BJ (cell line): ENCODE results near the gene TBC1D1. TPM values are rescaled to one million over a fixed set of nuclear protein-coding genes. Genes with fewer than 3 reads are reported as not detected.
A peak's percentile ranks its signal among the peaks of the same experiment; 100 is the strongest.

ENCODE experiments used
- CTCF ChIA-PET: fragments of 350-600 bp; formaldehyde crosslinking; extraction: SDS; loops from one replicate; lab custom pipeline; 2021; ENCODE audit warnings: antibody characterized with exemption, inconsistent platforms; lab: Yijun Ruan, JAX
- POLR2A ChIA-PET: fragments of 300-600 bp; sonication (Branson Sonifier 250); formaldehyde crosslinking; extraction: SDS; loops from one replicate; lab custom pipeline; 2021; ENCODE audit warnings: antibody characterized with exemption; lab: Charles Lee
- DNase-seq: peaks from one replicate; pipeline ENCODE4 v3.0.0-alpha.2; 2011; ENCODE audit warnings: low read depth
- H3K27me3 ChIP-seq: 2 replicates; pipeline ENCODE4 v1.6.0; 2011; ENCODE audit warnings: low read length; ENCODE audit not compliant: control insufficient read depth, insufficient read depth
- H3K36me3 ChIP-seq: 2 replicates; pipeline ENCODE4 v1.5.1; 2011; ENCODE audit warnings: low read length; ENCODE audit not compliant: control insufficient read depth, insufficient read depth
- H3K4me3 ChIP-seq: 2 replicates; pipeline ENCODE4 v1.5.1; 2011; ENCODE audit warnings: low read depth, mild to moderate bottlenecking, control low read depth, low read length
- polyA plus RNA-seq: library from polyadenylated mRNA; depleted of rRNA; stranded (reverse); fragments of >200 nt; gene quantifications from 2 replicates; pipeline ENCODE4 v1.2.3, GENCODE V29; 2011
- TF ChIP-seq, protein P1 (sequence below): IDR thresholded peaks from 2 replicates; pipeline ENCODE4 v1.5.1; 2011; ENCODE audit warnings: low read depth, mild to moderate bottlenecking, control low read depth, inconsistent platforms, low read length, moderate library complexity; ENCODE audit not compliant: insufficient read depth

TBC1D1 gene
- polyA plus RNA-seq, 1 experiment = 46.1 TPM

DNA sequence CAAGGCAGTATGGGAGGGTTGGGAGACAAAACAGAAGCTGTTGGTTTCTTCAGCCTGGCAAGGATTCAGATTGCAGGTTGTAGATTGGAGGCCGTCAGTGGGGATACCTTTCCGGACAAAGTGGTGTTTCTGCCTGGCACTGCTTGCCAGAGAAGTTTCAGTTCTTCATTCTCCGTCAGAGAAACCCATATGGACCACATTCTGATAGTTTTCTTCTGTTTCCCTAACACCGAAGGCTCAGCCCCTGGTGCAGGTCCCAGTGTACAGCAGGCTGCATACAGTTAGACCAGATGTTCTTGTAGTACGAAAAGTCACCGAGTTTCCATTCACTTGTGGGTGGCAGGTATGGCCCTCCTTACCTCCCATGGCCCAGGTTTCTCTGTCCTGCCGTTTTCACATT lies 176.6 kb downstream of the TBC1D1 start:
- no peak for DNase-seq
- TF ChIP-seq, protein P1, sequence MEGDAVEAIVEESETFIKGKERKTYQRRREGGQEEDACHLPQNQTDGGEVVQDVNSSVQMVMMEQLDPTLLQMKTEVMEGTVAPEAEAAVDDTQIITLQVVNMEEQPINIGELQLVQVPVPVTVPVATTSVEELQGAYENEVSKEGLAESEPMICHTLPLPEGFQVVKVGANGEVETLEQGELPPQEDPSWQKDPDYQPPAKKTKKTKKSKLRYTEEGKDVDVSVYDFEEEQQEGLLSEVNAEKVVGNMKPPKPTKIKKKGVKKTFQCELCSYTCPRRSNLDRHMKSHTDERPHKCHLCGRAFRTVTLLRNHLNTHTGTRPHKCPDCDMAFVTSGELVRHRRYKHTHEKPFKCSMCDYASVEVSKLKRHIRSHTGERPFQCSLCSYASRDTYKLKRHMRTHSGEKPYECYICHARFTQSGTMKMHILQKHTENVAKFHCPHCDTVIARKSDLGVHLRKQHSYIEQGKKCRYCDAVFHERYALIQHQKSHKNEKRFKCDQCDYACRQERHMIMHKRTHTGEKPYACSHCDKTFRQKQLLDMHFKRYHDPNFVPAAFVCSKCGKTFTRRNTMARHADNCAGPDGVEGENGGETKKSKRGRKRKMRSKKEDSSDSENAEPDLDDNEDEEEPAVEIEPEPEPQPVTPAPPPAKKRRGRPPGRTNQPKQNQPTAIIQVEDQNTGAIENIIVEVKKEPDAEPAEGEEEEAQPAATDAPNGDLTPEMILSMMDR = no peak
- POLR2A ChIA-PET = no interaction called here
- peaks cover 4% of the 10 kb centered on the region; the same call in 1 of the 2 replicates for H3K36me3 ChIP-seq
- no peaks in the 10 kb centered on the region for H3K27me3 ChIP-seq
- H3K4me3 ChIP-seq = no peak overlapping the region
- CTCF ChIA-PET = interaction anchor here (1.5 kb wide), 1 partner anchor 19 kb away, joined by 5 read pairs; no protein-coding TSS in a partner anchor

DNA sequence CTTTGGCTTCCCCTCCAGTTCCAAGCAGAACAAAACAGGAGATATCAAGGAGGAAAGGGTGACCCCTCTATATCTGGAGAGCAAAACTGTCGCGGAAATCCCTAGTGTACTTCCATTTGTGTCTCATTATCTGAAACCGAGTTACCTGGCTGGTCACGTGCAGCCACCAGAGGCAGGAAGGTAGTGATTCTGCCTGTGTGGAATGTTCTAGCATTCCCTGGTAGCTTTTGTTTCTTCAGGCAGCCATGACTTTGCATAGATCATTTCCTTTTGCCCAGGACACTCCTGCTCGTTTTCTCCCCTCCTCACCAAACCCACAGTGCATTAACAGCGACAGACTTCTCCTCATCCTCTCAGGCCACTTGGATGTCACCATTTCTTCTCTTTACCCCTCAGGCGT lies 177.2 kb downstream of the TBC1D1 start:
- CTCF ChIA-PET = interaction anchor here (0.9 to 2.8 kb wide), 3 partner anchors 18 to 663 kb away, joined by 4 to 11 read pairs (median 5); no protein-coding TSS in a partner anchor
- POLR2A ChIA-PET = no interaction called here
- no peak overlapping the region for H3K4me3 ChIP-seq
- H3K36me3 ChIP-seq = peaks cover 4% of the 10 kb centered on the region; the same call in 1 of the 2 replicates
- DNase-seq = no peak
- no peaks in the 10 kb centered on the region for H3K27me3 ChIP-seq
- TF ChIP-seq, protein P1 = no peak

DNA sequence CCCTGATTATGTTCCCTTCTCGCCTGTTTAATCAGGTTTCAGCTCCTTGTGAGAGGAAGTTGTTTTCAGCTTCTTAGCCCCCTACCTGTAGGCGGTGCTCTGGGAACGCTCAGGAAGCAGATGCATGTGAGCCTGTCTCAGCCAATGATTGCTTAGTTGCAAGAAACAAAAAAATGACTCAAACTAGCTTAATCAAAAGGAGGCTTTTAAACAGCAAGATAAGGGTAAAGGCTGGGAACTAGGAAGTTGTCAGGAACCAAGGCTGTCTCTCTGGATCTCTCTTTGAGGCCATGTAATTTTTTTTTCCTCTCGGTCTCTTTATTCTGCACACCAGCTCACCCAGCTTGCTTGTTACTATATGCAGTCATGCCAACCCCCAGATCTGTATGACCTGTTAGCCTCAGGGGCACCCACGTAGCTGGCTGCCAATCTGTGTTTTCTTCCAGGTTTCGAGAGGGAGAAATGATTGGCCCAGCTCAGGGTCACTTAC lies 178.4 kb downstream of the TBC1D1 start:
- ChIA-PET POLR2A (no interaction called here), CTCF (interaction anchor here (0.6 to 2.8 kb wide), 10 partner anchors 8 to 662 kb away, joined by 3 to 11 read pairs (median 3); no protein-coding TSS in a partner anchor)
- Histone ChIP-seq H3K36me3 (peaks cover 2% of the 10 kb centered on the region; the same call in 1 of the 2 replicates), H3K4me3 (no peak overlapping the region), H3K27me3 (no peaks in the 10 kb centered on the region)
- no peak for DNase-seq
- TF ChIP-seq, protein P1 = peak; percentile 31; the same call in 1 of the 2 replicates

DNA sequence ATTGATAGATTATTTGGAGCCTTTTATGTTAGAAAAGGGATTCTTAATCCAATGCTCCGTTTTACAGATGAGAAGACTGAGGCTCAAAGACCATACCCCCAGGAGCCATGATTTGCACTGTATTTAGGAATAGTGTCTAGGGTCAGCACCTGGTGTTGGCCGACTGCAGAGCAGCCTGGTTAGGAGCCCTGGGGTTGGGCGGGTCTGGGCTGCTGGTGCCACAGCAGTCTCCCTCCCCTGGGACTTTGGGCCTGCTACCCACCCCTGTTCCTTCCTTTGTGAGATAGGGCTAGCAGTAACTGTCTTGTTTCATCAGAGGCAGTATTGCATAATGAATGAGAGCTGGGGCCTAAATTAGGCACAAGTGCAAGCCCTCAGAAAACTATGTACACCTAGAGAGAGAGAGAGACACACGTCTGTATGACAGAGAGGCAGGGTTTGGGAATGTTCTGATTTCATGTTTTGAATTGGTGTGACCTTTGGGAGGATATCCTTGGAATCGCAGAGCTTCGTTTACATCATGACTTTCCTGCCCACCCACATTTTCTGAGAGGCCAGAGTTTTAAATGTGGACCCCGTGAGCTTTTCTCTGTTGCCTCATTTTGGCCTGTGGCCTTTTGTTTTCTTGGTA lies 181.0 kb downstream of the TBC1D1 start:
- Histone ChIP-seq H3K36me3 (peaks cover 2% of the 10 kb centered on the region; the same call in 1 of the 2 replicates), H3K4me3 (no peak overlapping the region), H3K27me3 (no peaks in the 10 kb centered on the region)
- TF ChIP-seq, protein P1 = no peak
- CTCF ChIA-PET = interaction anchor here (1.0 to 1.5 kb wide), 2 partner anchors 74 to 603 kb away, joined by 3 read pairs; no protein-coding TSS in a partner anchor
- no peak for DNase-seq
- POLR2A ChIA-PET = no interaction called here

DNA sequence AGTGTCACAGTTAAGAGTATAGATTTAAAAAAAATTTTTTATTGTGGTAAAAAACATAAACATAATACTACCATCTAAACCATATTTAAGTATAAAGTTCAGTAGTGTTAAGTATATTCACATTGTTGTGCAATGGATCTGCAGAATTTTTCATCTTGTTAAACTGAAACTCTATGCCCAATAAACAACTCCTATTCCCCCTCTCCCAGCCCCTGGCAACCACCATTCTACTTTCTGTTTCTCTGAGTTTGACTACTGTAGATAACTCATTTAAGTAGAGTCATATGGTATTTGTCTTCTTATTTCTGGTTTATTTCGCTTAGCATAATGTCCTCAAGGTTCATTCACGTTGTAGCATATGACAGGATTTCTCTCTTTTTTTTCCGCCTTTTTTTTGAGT lies 181.7 kb downstream of the TBC1D1 start:
- TF ChIP-seq, protein P1 = no peak
- no peak overlapping the region for H3K4me3 ChIP-seq
- ChIA-PET POLR2A (no interaction called here), CTCF (interaction anchor here (1.0 to 1.5 kb wide), 2 partner anchors 73 to 602 kb away, joined by 3 read pairs; no protein-coding TSS in a partner anchor)
- H3K27me3 ChIP-seq = no peaks in the 10 kb centered on the region
- no peak for DNase-seq
- peaks cover 2% of the 10 kb centered on the region; the same call in 1 of the 2 replicates for H3K36me3 ChIP-seq
